Measurements from ENCODE around the gene RND3. TPM values are rescaled to one million over a fixed set of nuclear protein-coding genes. Genes with fewer than 3 reads are reported as not detected.

Gene RND3
- total RNA-seq, 2 donors from 2014 or later, result 4.9 to 10.6 TPM

DNA sequence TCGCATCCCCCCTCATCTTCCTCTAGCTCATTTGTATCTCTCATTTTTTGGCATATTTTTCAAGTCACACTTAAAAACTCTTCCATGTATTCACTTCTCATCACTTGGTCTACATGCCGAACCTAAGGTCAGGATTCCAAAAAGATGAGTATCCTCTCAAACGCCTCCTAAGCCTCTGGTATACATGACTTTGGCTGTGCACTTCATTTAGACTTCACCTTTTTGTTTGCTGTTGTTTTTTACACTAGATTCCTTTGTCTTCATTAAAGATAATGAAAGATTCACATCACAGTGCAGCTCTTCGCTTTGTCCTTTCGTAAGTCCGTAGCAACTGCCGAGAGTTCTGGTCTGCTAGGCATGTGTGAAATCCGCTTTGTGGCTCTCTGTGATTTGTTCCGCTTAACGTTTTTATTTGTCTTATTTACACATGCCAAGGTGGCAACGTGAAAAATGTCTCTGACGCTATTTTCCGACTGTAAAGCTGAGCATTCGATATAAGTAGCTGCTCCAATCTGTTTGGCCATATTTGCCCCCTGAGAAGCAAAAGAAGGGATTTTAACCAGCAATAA, 17.7 kb downstream of the RND3 start:
- H3K4me1 ChIP-seq, result peaks cover 4% of the 10 kb centered on the region
- H3K27ac ChIP-seq, result no peak overlapping the region
- intact Hi-C loops (cut with DNase I), result no loop called here
- TF ChIP-seq, protein P1, sequence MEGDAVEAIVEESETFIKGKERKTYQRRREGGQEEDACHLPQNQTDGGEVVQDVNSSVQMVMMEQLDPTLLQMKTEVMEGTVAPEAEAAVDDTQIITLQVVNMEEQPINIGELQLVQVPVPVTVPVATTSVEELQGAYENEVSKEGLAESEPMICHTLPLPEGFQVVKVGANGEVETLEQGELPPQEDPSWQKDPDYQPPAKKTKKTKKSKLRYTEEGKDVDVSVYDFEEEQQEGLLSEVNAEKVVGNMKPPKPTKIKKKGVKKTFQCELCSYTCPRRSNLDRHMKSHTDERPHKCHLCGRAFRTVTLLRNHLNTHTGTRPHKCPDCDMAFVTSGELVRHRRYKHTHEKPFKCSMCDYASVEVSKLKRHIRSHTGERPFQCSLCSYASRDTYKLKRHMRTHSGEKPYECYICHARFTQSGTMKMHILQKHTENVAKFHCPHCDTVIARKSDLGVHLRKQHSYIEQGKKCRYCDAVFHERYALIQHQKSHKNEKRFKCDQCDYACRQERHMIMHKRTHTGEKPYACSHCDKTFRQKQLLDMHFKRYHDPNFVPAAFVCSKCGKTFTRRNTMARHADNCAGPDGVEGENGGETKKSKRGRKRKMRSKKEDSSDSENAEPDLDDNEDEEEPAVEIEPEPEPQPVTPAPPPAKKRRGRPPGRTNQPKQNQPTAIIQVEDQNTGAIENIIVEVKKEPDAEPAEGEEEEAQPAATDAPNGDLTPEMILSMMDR (IDR thresholded peaks at IDR 0.05), result no peak
- TF ChIP-seq POLR2A (IDR thresholded peaks at IDR 0.05), result no peak
- H3K9me3 ChIP-seq, result no peaks in the 10 kb centered on the region
- 85 to 87% methylated on average over 14 of the region's 14 CpGs for WGBS, 2 donors
- no peak overlapping the region for H3K4me3 ChIP-seq
- DNase-seq (no peak), ATAC-seq (no peak)
- H3K27me3 ChIP-seq, result no peaks in the 10 kb centered on the region
- no peaks in the 10 kb centered on the region for H3K36me3 ChIP-seq (replicated peaks in 1 of 2; ENCODE audit: insufficient read depth in 1 of 2, low read depth in 2 of 2)

DNA sequence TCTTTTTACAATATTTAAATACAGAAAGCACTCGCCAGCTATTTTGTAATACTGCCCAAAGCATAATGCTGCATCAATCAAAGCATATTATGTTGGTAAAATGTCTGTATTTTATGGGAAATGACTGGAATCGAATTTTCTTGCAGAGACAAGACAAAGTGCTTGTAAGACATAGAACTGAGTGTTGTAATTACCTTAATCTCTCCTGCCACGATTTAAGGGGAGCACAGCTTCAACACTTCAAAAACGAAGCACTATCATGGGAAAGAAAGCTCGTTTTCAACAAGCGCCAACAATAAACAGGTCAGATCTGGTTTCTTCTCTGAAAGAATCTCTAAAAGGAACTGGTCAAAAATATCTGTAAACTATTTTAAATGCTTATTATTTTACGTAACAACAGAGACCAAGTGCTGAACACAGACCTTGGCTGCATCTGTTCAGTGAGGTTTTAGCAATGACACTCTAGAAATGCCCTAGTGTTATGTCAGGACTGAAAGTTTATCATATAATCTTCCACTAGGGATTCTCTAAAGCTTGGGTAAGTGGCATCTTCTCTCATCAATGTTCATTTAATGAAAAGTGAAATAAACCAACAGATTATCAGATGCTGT, 19.0 kb downstream of the RND3 start:
- Histone ChIP-seq H3K27ac (no peak overlapping the region), H3K4me1 (peaks cover 4% of the 10 kb centered on the region), H3K9me3 (no peaks in the 10 kb centered on the region), H3K4me3 (no peak overlapping the region), H3K36me3 (replicated peaks in 1 of 2; ENCODE audit: insufficient read depth in 1 of 2, low read depth in 2 of 2) (no peaks in the 10 kb centered on the region), H3K27me3 (no peaks in the 10 kb centered on the region)
- 68 to 71% methylated on average over 7 of the region's 7 CpGs for WGBS, 2 donors
- no peak for ATAC-seq
- TF ChIP-seq POLR2A (IDR thresholded peaks at IDR 0.05), result no peak
- TF ChIP-seq, protein P1 (IDR thresholded peaks at IDR 0.05), result no peak
- no peak for DNase-seq
- intact Hi-C loops (cut with DNase I), result no loop called here

DNA sequence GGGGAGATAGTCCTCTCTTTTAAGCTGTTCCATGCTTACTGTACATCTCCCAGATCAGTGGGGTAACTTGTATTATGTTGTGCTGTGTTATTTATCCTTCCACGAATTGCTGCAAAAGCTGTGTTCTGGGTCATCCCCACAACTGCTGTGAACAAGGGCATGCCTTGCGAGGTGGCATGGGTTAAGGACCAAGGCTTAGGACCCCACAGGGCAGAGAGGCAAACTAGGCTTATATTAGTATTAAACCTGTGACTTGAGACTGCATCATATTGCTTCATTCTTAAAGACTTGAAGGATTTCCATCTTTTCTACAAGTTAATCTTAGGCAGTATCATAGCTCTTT, 19.9 kb downstream of the RND3 start:
- no peak for ATAC-seq
- no peak for TF ChIP-seq POLR2A (IDR thresholded peaks at IDR 0.05)
- TF ChIP-seq, protein P1 (IDR thresholded peaks at IDR 0.05), result no peak
- H3K27ac ChIP-seq, result no peak overlapping the region
- no peaks in the 10 kb centered on the region for H3K36me3 ChIP-seq (replicated peaks in 1 of 2; ENCODE audit: insufficient read depth in 1 of 2, low read depth in 2 of 2)
- DNase-seq, result no peak
- peaks cover 4% of the 10 kb centered on the region for H3K4me1 ChIP-seq
- no peak overlapping the region for H3K4me3 ChIP-seq
- no peaks in the 10 kb centered on the region for H3K27me3 ChIP-seq
- H3K9me3 ChIP-seq, result no peaks in the 10 kb centered on the region
- intact Hi-C loops (cut with DNase I), result no loop called here
- WGBS, 2 donors, result 71% methylated on average over 2 of the region's 2 CpGs

DNA sequence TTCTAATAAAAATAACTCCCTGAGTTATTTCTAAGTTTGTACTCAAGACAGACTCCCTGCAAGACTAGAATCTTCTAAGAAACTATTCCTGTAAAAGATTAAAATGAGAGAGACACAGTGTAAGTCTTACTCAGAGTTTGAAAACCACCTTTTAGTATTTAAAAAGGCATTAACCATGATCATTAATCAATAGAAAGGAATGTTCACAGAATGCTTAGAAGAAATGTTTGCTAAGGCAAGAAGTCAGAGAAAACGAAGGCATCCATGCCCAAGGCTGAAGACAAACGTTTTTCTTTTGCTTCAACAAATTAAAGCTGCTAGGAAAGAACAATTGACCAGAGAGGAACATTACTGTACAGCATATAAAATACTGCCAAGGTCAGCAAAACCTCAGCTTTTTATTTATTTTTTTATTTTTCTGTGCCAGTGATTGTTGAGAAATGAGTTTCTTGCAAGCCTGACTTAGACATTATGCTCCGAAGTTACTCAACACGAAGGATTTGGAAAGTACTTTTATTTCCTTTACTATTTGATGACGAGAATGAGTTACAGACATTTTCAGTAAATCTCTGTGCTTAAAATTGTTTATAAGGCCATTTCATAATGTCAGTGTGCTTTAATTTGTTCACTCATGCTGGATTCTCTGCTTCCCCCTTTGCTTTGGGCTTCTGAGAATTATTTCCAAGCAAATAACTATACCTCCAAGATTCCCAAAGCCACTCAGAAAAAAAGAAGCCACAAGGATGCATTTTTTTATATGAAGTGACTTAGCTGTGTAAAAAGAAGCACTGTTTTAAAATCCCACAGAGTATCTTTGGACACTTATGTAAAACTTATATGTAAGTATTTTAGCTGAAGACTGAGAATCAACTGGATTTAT, 20.5 kb downstream of the RND3 start:
- no peak for ATAC-seq
- no peaks in the 10 kb centered on the region for H3K27me3 ChIP-seq
- WGBS, 2 donors, result 36 to 38% methylated on average over 5 of the region's 5 CpGs
- intact Hi-C loops (cut with DNase I), result no loop called here
- TF ChIP-seq POLR2A (IDR thresholded peaks at IDR 0.05), result no peak
- TF ChIP-seq, protein P1 (IDR thresholded peaks at IDR 0.05), result no peak
- no peak overlapping the region for H3K4me3 ChIP-seq
- no peaks in the 10 kb centered on the region for H3K9me3 ChIP-seq
- DNase-seq, result no peak
- H3K27ac ChIP-seq, result no peak overlapping the region
- no peaks in the 10 kb centered on the region for H3K36me3 ChIP-seq (replicated peaks in 1 of 2; ENCODE audit: insufficient read depth in 1 of 2, low read depth in 2 of 2)
- peaks cover 4% of the 10 kb centered on the region for H3K4me1 ChIP-seq

All from body of pancreas (tissue), 4 donors.